GM19397 (cell line): ENCODE measurements around the gene CCDC12.

Source experiments
- ATAC-seq: cut with Tn5 transposase; IDR thresholded peaks from one replicate; pipeline ENCODE4 v1.9.1; 2021; ENCODE audit warnings: mild to moderate bottlenecking, moderate library complexity; ENCODE audit not compliant: unreplicated experiment

Gene CCDC12

GRCh38 chr3:46976326-46977190 is at the start of gene CCDC12:
TSS of gene CCDC12 (minus strand) at chr3:46976745. CDS start at chr3:46976732, 13 bp downstream.
- ATAC-seq: peak; percentile 54

GRCh38 chr3:47024932-47025331 is 48.4 kb upstream of the CCDC12 start:
- no peak for ATAC-seq

GRCh38 chr3:47022641-47023071 is 46.1 kb upstream of the CCDC12 start:
- no peak for ATAC-seq

- no peak for ATAC-seq
Measured at GRCh38 chr3:47020311-47020710, 43.8 kb upstream of the CCDC12 start.

- no peak for ATAC-seq
Measured at GRCh38 chr3:47019201-47019600, 42.7 kb upstream of the CCDC12 start.

- no peak for ATAC-seq
Measured at GRCh38 chr3:47018269-47018611, 41.7 kb upstream of the CCDC12 start.

GRCh38 chr3:47017504-47018268 is 41.1 kb upstream of the CCDC12 start:
- ATAC-seq: no peak

- ATAC-seq: peak; percentile 57
Measured at GRCh38 chr3:47016934-47017435, 40.4 kb upstream of the CCDC12 start.

- ATAC-seq: no peak
Measured at GRCh38 chr3:47016086-47016933, 39.8 kb upstream of the CCDC12 start.

- no peak for ATAC-seq
Measured at GRCh38 chr3:47015151-47015550, 38.6 kb upstream of the CCDC12 start.

- ATAC-seq: no peak
Measured at GRCh38 chr3:47014036-47014435, 37.5 kb upstream of the CCDC12 start.

- ATAC-seq: no peak
Measured at GRCh38 chr3:47013231-47013630, 36.7 kb upstream of the CCDC12 start.

- ATAC-seq: no peak
Measured at GRCh38 chr3:47012342-47013230, 36.0 kb upstream of the CCDC12 start.

- ATAC-seq: no peak
Measured at GRCh38 chr3:47011371-47011770, 34.8 kb upstream of the CCDC12 start.

- ATAC-seq: no peak
Measured at GRCh38 chr3:47010910-47011309, 34.4 kb upstream of the CCDC12 start.

GRCh38 chr3:47010111-47010712 is 33.7 kb upstream of the CCDC12 start:
- no peak for ATAC-seq

- ATAC-seq: peak; percentile 80
Measured at GRCh38 chr3:47009225-47010110, 32.9 kb upstream of the CCDC12 start.

- no peak for ATAC-seq
Measured at GRCh38 chr3:47008851-47009224, 32.3 kb upstream of the CCDC12 start.
